CD4-positive, alpha-beta T cell treated with Interleukin-17A for 4 hours (primary cell): ENCODE measurements around the gene NOXA1.

Experiments
- DNase-seq: peaks from one replicate; pipeline ENCODE4 v3.0.0-alpha.2; 2020; ENCODE audit warnings: mixed read lengths

NOXA1 gene

GRCh38 chr9:137387891-137388560 lies 35.2 kb upstream of the NOXA1 start:
- DNase-seq = no peak

GRCh38 chr9:137388589-137389427 lies 34.4 kb upstream of the NOXA1 start:
- DNase-seq = no peak

- no peak for DNase-seq
Observed at GRCh38 chr9:137389428-137389746, 33.8 kb upstream of the NOXA1 start.

GRCh38 chr9:137390553-137391410 lies 32.4 kb upstream of the NOXA1 start:
- DNase-seq = no peak

GRCh38 chr9:137391411-137391754 lies 31.8 kb upstream of the NOXA1 start:
- DNase-seq = no peak

GRCh38 chr9:137392232-137393007 lies 30.8 kb upstream of the NOXA1 start:
- DNase-seq = no peak

- no peak for DNase-seq
Observed at GRCh38 chr9:137393176-137394150, 29.7 kb upstream of the NOXA1 start.

GRCh38 chr9:137394866-137395665 lies 28.1 kb upstream of the NOXA1 start:
- DNase-seq = no peak

- no peak for DNase-seq
Observed at GRCh38 chr9:137395666-137396010, 27.6 kb upstream of the NOXA1 start.

- no peak for DNase-seq
Observed at GRCh38 chr9:137396227-137396626, 27.0 kb upstream of the NOXA1 start.

- DNase-seq = no peak
Observed at GRCh38 chr9:137396634-137397367, 26.4 kb upstream of the NOXA1 start.

- DNase-seq = no peak
Observed at GRCh38 chr9:137397675-137398423, 25.3 kb upstream of the NOXA1 start.

GRCh38 chr9:137398561-137399468 lies 24.4 kb upstream of the NOXA1 start:
- no peak for DNase-seq

GRCh38 chr9:137402746-137403145 lies 20.4 kb upstream of the NOXA1 start:
- no peak for DNase-seq

GRCh38 chr9:137403269-137403668 lies 19.9 kb upstream of the NOXA1 start:
- no peak for DNase-seq

- no peak for DNase-seq
Observed at GRCh38 chr9:137404961-137405567, 18.1 kb upstream of the NOXA1 start.

- DNase-seq = no peak
Observed at GRCh38 chr9:137405677-137406081, 17.5 kb upstream of the NOXA1 start.
